ENCODE data around the gene EGFLAM. TPM values are rescaled to one million over a fixed set of nuclear protein-coding genes. Genes with fewer than 3 reads are reported as not detected.

EGFLAM gene
- total and polyA plus RNA-seq, 10 of the 15 experiments (the other 5 are each of a cell fraction or from before 2014, with no cell fraction given) = 0.37 TPM; not detected in 9

DNA sequence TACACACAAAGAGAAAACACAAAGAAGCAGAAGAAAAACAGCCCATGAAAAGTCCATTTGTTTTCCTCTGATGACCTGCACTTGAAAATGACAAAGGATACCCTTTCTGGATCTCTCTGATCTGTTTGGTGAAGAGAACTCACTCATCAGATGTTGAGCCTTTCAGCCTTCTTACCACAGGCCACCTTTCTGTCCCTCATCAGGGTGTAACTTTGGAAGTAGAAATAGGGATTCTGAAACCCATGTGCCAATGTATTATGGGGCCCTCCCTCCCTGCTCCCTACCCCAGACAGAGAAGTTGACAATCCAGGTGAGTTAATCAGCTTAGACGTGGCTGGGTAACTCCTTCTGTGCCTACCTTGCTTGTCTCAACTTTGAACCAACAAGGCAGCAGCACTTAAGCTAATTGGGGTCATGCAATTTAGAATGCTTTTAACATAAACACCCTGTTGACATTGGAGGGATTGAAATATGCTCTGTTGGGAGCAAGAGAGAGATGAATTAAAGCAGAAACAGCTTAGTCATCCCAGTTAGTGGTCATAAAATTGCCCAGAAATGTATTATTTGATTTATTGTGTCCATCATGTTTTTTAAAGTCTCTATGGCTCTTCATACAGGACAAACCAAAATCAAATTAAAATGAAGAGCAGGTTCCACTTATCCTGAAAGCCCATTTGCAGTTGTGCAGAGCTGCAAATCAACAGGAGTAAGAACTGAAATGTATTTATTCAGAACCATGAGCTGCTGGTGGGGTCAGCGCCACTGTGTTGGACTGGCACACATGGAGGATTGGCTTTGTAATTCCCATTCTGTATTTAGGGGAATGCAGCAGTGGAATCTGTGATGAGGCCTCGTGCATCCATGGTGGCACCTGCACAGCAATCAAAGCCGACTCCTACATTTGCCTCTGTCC is 166.0 kb downstream of the EGFLAM start:
- SMC1A ChIA-PET (ENCODE audit: uncharacterized antibody, unreplicated experiment) = interaction anchor here (1.5 kb wide), 1 partner anchor 383 kb away, joined by 3 read pairs; no protein-coding TSS in a partner anchor
- WGBS (ENCODE audit: insufficient coverage, insufficient replicate concordance, low lambda C conversion rate, missing lambda C conversion rate) = 21% methylated on average over 4 of the region's 4 CpGs
- in situ Hi-C loops (cut with MboI) = loop anchor here (25.0 kb wide), 1 partner anchor 663 kb away; no protein-coding TSS in a partner anchor

More for the DNA sequence above, 166.0 kb downstream of the EGFLAM start:
- Histone ChIP-seq H3K27ac (ENCODE audit: control insufficient read depth, insufficient read depth) (no peak overlapping the region), H3K36me3 (ENCODE audit: control insufficient read depth in 2 of 2, insufficient read depth in 2 of 2, low read length in 1 of 2) (no peaks in the 10 kb centered on the region), H3K4me3 (no peak overlapping the region), H4K20me1 (ENCODE audit: control insufficient read depth, insufficient read depth) (no peaks in the 10 kb centered on the region), H3K4me2 (ENCODE audit: control insufficient read depth, insufficient read depth) (no peak overlapping the region), H3K9ac (ENCODE audit: control insufficient read depth, insufficient read depth, low read length) (no peak overlapping the region), H2AFZ (ENCODE audit: control insufficient read depth, low read depth, low read length) (no peak overlapping the region), H3K4me1 (ENCODE audit: control insufficient read depth, insufficient read depth, low read length) (no peaks in the 10 kb centered on the region), H3K27me3 (replicated peaks in 1 of 2; ENCODE audit: control insufficient read depth in 2 of 2, insufficient read depth in 2 of 2, low read length in 1 of 2) (no peaks in the 10 kb centered on the region), H3K9me3 (replicated peaks; ENCODE audit: control insufficient read depth, insufficient read depth, low read length) (no peaks in the 10 kb centered on the region), H3K79me2 (ENCODE audit: control insufficient read depth, insufficient read depth, low read length) (no peaks in the 10 kb centered on the region)
- FAIRE-seq = no peak
- BruUV-seq (replicated peaks) = no TSS peak
- intact Hi-C loops (cut with micrococcal nuclease; ENCODE audit: unreplicated experiment) = no loop called here
- no peak for TF ChIP-seq NKRF (conservative IDR thresholded peaks at IDR 0.05)
- TF ChIP-seq SMARCA5 (IDR thresholded peaks at IDR 0.05) = no peak
- TF ChIP-seq, protein P1, sequence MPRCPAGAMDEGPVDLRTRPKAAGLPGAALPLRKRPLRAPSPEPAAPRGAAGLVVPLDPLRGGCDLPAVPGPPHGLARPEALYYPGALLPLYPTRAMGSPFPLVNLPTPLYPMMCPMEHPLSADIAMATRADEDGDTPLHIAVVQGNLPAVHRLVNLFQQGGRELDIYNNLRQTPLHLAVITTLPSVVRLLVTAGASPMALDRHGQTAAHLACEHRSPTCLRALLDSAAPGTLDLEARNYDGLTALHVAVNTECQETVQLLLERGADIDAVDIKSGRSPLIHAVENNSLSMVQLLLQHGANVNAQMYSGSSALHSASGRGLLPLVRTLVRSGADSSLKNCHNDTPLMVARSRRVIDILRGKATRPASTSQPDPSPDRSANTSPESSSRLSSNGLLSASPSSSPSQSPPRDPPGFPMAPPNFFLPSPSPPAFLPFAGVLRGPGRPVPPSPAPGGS (IDR thresholded peaks at IDR 0.05; ENCODE audit: borderline replicate concordance, insufficient read depth, low read depth, low read length, poor library complexity, severe bottlenecking) = no peak
- RAD21 ChIA-PET (ENCODE audit: unreplicated experiment) = no interaction called here
- no peak for DNase-seq (ENCODE audit: low read depth, low spot score)
- no peak for ATAC-seq
- POLR2A ChIA-PET = interaction anchor here (0.7 kb wide), 1 partner anchor 386 kb away, joined by 9 read pairs; no protein-coding TSS in a partner anchor
- CTCF ChIA-PET = interaction anchor here (0.8 to 1.6 kb wide), 3 partner anchors 18 to 385 kb away, joined by 3 to 4 read pairs (median 3); no protein-coding TSS in a partner anchor

Measured in GM12878 (cell line).